Endothelial cell of umbilical vein (primary cell): Measurements from ENCODE around the gene FABP6.

ENCODE experiments used
- EZH2 ChIP-seq: IDR thresholded peaks from 2 replicates; pipeline ENCODE4 v1.6.1; 2012; ENCODE audit warnings: borderline replicate concordance, low read depth, mild to moderate bottlenecking, moderate library complexity, low read length, inconsistent platforms; ENCODE audit not compliant: severe bottlenecking
- POLR2A ChIP-seq: IDR thresholded peaks from 2 replicates; pipeline ENCODE4 v1.6.1; 2012; ENCODE audit warnings: low read depth, mild to moderate bottlenecking, control low read depth, low read length
- POLR2AphosphoS5 ChIP-seq: IDR thresholded peaks from 2 replicates; pipeline ENCODE4 v1.6.1; 2012; ENCODE audit warnings: low read depth, mild to moderate bottlenecking, control low read depth, low read length, moderate library complexity; ENCODE audit not compliant: insufficient read depth
- TF ChIP-seq, protein P1 (sequence below), 2 donors: IDR thresholded peaks; 1 replicate in 1 of 2; 2 replicates in 1 of 2; pipeline ENCODE4 v1.5.1; 2011; ENCODE audit warnings: low read length in 2 of 2, mild to moderate bottlenecking in 2 of 2, moderate library complexity in 2 of 2, control low read depth in 1 of 2, inconsistent platforms in 1 of 2, low read depth in 1 of 2; ENCODE audit not compliant: insufficient read depth in 1 of 2; ENCODE audit errors: extremely low read depth in 1 of 2

GRCh38 chr5:160187091-160187490, 42.2 kb upstream of the FABP6 start:
- TF ChIP-seq POLR2A (no peak), EZH2 (no peak), POLR2AphosphoS5 (no peak)
- TF ChIP-seq, protein P1, sequence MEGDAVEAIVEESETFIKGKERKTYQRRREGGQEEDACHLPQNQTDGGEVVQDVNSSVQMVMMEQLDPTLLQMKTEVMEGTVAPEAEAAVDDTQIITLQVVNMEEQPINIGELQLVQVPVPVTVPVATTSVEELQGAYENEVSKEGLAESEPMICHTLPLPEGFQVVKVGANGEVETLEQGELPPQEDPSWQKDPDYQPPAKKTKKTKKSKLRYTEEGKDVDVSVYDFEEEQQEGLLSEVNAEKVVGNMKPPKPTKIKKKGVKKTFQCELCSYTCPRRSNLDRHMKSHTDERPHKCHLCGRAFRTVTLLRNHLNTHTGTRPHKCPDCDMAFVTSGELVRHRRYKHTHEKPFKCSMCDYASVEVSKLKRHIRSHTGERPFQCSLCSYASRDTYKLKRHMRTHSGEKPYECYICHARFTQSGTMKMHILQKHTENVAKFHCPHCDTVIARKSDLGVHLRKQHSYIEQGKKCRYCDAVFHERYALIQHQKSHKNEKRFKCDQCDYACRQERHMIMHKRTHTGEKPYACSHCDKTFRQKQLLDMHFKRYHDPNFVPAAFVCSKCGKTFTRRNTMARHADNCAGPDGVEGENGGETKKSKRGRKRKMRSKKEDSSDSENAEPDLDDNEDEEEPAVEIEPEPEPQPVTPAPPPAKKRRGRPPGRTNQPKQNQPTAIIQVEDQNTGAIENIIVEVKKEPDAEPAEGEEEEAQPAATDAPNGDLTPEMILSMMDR (IDR thresholded peaks at IDR 0.05; ENCODE audit: extremely low read depth in 1 of 2, insufficient read depth in 1 of 2, low read depth in 1 of 2, low read length in 2 of 2) = no peak
